NCI-H345 (cell line): Measurements from ENCODE around the gene FAM13A.
A peak's percentile ranks its signal among the peaks of the same experiment; 100 is the strongest.

Experiments used
- DNase-seq: peaks from one replicate; lab custom pipeline; 2025; lab: John Stamatoyannopoulos, UW

The FAM13A gene

DNA sequence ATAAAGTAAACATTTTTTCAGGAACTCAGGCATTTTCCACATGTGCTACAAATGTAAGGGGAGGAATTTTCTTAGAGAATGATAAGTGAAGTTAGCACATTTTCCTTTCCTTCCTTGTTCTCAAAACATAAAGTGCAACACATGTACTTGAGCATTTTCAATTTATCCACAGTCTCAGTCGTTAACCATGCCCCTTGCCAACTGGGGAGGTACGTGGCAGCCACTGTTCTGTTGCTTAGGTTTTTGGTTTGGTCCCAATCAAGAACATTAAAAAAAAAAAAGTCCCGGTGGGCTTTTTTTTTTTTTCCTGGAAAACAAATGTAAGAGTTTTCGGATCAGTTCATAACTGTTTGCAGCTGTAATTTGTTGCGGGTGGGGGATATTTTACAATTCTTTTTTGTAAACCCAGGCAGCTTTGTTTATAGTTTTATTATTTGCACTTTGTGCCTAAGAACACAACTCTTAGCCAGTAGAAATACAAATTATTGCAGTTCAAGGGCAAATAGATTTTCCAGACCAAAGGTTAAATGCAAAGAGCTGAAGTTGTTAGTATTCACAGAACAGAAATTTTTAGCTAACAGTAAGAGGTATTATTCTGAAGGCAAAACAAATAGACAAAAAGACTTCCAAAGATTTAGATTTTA, 247.3 kb downstream of the FAM13A start:
- DNase-seq = no peak

DNA sequence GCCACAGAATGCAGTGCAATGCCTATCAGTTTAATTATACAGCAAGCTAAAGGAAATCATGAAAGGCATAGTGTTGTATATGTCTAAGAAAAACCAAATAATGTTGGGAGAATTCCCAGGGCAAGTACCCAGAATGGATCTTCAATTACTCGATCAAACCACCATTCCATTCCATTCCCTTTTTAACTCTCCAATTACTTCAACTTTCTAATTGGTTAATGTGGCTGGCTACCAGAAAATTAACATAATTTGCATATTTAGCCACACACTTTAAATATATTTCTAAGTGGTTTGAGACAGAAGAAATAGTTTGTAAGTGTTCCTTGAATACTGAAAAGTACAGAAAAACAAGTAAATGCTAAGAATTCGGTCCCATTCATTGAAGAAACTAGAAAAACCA, 247.9 kb downstream of the FAM13A start:
- DNase-seq = no peak

DNA sequence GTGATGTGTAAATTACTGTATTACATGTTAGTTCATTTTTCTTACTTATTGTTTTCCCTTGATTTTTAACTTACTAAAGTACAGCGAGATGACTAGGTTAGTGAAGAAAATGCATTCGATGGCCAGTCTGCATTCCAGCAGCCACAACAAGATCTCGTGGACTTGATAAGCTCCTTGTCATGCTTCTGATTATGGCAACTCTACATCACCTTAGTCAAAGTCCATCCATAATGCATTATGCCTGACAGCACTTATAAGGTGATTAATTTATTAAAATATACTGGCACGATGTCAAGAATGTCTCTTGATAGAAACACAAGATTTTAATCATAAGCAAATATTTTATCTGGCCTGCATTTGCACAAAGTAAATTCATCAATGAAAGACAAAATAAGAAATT, 249.5 kb downstream of the FAM13A start:
- DNase-seq = no peak

DNA sequence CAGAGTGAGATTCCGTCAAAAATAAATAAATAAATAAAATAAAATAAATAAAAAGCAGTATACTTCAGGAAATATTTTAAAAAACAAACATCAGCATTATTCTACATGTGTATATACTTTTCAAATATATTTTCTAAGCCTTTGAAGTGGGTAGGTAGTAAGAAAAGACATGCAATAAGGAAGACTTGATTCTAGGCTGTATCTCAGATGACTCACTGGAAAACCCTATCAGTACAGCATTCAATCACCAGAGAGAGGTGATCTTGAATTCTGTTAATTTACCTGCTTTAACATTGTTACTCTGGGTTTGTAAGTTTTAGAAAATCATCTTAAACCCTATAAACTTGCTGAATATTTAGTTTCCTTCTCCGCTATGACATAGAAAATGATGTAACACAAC, 252.8 kb downstream of the FAM13A start:
- DNase-seq = no peak

DNA sequence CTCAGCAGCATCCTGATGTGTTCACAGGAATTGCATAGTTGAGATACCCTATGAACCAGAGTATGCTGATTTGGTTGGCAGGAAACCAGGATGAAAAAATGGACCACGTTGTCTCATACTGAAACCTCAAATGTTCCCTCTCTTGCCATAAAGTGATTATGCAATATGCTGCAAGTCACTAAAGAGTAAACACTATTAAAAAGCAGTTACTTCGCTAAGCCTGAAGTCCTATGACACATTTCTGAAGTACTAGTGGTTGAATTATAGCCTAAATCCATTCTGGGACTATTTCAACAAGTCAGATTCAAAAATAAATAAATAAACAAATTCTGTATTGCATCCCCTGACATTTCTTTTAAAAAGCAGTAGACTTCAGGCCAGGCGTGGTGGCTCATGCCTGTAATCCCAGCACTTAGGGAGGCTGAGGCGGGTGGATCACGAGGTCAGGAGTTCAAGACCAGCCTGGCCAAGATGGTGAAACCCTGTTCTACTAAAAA, 253.3 kb downstream of the FAM13A start:
- no peak for DNase-seq

DNA sequence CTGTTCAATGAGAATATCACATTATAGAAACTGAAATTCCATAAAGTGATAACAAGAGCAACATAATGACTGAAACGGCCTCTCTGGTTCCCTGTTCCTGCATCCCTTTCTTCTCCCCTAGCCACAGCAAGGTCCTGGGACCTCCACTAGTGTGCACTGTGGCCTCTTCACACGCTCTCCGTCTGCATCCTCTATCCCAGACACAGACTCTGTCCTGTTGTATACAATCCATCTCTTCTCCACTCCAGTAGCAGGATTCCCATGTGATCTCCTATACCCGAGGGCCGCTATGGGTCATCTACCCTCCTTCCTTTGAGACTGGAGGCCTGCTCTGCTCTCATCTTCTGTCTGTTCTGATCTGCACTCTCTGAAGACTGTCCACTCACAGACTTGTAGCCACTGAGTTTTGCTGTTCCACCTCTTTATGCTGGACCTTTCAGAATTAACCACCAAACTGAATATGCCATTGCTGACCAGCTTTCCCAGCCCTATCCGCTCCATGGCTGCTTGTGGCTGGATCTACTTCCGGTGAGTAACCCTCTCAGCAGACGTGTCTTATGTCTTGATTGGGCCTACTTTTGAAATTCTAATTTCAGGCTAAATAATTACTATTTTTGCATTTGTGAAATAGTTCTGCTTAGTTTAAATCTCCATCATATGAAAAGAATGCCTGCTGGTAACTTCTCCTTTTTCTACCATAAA, 254.2 kb downstream of the FAM13A start:
- DNase-seq = no peak

DNA sequence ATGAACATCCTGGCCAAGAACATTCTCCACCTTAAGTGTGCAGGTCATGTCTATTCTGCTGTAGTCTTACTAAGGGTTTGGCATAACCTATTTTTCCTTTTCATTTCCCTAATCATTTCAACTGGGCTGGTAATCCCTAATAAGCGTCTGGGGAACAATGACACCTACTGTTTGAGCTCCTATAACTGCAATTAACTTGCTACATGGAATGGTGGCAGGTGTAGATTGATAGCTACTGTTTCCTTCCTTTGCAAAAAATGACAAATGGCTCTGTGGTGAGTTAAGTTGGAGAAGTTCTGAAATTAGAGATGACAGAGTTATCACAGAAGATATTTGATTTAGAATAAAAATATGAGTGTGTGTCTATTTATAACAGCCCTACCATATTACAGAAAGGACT, 254.8 kb downstream of the FAM13A start:
- DNase-seq = no peak

DNA sequence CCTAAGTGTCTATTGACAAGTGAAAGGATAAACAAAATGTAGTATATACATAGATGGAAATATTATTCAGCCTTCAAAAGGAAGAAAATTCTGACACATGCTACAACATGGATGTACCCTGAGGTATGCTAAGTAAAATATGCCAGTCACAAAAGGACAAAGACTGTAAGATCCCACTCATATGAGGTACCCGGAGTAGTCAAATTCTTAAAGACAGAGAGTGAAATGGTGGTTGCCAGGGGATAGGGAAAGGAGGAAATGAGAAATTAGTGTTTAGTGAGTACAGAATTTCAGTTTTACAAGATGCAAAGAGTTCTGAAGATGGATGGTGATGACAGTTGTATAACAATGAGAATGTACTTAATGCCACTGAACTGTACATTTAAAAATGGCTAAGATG, 257.1 kb downstream of the FAM13A start:
- no peak for DNase-seq

DNA sequence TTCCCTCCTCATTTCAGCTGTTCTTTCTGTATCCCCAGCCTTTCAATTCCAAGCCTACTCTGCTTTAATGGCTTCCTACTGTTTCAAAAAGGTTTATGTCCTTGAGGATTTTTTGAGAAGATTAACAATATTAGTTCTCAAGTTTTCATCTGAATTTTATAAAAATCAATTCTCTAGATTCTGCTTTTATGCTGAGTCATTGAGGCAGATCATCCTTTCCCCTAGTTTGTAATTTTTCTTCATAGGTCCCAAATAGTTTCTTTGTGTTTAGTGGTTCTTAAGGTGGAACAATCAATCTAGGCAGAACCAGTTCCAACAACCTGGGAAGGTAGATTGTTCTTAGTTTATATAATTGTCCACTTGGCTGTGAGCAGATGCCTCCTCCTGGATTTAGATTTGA, 259.3 kb downstream of the FAM13A start:
- no peak for DNase-seq

DNA sequence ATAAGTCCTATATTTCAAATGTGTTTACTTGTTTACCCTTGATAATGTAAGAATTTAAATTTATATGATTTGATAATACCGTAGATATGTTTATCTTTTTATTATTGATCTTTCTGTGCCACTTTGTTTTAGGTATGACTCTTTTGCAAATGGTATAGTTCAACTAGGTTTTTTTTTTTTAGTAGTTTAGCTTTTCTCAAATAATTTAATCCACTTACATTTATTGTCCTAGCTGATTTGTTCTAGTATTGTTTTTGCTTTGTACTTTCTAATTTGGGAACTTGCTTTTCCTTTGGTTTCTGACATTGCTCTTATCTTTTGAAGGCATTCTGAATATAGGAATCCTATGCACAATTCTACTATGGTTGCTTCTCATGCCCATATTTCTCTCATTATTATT, 260.4 kb downstream of the FAM13A start:
- no peak for DNase-seq

DNA sequence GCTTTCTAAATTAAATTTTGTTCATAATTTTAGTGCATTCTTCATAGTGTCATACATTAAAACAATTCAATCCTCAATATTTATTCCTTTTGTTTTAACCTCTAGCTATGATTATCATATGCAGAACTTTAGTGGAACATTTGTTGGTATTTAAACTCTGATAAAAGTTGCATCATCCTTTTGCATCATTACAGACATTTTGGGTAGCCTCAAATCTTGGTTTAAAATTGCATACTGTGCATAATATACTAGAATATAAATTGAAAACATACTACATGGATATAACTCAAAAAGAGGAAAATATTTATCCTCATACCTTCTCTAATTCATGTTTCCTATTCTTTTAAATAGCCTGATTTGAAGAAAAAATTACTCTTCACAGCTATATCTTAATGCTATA, 262.0 kb downstream of the FAM13A start:
- no peak for DNase-seq

DNA sequence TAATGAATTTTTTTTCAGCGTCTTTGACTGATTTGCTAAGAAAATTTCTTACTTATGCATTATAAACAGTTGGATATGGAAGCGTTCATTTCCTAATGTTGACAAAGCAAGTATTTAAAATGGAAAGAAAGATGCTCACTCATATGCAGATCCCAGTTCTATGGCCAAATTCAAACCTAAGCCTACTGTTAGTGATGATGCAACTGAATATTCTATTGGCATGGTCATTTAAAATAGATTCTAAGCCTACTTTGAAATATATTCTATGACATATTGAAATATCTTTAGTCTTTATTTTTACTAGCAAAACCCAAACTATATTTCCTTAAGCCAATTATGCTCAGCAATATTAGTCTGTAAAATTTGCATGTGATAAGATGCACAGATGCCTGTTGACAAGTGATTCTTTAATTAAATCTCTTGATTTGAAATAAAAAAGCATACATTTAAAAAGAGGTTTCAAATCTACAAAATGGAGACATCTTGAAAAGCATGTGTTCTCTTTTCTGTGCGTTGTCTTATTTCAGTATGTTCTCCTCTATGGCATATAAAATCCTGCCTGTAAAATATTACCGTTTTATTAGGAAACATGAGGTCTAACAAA, 262.8 kb downstream of the FAM13A start:
- no peak for DNase-seq

DNA sequence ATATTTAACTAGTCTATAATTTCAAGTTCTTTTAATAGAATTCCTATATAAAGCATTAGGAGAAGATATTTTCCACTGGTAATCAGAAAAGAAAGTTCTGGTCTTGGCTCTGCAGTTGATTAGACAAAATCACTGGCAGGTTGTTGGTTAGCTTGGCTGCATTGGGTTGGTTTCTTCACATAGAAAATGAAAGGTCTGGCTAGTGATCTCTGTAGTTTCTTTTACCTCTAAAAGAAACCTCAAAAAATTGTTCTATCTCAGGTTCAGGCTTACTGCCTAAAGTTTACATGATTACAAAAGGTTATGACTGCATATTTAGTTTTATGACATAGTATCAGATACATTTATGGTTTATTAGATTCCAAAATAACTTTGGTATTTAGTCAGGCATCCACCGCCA, 263.5 kb downstream of the FAM13A start:
- DNase-seq = no peak

DNA sequence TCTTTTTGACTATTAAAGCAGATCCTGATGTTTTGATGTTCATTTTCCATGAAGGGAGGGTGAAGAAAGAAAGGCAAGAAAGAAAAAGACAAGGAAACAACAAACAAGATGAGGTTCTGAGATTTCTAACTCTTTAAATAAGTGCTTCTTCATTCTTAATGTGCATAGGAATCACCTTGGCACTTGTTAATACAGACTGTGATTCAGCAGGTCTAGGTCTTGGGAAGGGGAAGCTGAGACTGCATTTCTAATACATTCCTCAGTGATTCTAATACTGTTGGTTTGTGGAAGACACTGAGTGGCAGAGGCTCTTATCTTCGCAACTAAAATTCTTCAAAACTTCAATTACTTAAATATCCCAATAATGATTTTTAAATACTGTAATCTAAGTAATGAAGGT, 264.2 kb downstream of the FAM13A start:
- DNase-seq = no peak

DNA sequence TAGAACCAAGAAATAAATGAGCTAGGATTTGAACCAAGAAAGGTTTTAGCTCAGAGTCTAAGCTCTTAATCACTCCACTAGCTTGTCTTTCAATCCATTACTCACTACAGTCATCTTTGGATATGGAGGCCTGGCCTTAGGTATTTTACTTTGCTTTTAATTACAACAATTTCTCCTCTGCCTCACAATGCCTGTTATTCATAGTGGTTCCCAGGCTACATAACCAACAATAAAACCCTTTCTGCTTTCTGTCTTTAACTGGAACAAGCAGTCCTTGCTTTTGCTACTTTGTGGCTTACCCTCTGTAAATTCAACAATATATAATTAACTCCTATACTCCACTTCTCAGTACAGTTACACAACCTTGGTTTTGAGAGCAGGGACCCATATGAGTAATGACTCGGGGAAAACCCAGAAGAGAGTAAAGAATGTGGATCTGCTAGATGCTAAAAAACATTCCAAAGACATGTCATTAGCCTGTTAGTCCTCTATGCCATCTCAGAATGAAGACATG, 264.7 kb downstream of the FAM13A start:
- DNase-seq = no peak

DNA sequence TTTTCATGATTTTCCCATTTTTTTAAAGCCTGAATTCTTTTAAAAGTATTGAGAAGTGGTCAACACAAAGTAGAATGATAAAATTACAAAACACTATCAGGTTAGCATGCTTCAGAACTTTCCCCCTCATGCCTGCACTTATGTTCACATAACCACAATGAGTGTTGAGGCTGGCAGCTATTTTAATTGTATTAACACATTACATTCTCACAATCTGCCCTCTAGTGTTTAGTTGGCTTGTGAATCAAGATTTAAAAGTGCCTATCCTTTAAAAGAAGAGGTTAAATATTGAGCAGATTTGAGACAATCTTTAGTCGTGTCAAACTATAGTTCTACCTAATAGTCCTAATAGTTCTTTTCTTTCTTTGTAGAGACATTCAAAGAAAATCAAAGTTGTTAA, 265.7 kb downstream of the FAM13A start:
- DNase-seq = peak; percentile 26

DNA sequence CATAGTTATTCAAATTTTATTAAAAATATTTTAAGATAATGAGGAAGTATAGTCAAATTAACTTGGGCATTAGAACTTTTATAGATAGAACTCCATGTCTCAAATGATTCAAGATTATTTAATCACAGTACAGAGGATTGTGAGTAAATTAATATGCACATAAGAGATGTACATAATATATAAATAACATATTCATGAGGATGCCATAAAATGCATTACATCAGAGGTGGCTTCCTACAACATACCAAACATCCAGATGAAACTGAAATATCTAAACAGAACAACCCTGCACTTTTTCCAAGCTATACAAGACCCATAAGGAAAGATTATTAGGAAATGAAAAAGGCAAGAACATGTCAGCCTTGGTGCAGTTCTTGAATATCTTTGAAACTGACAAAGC, 268.1 kb downstream of the FAM13A start:
- no peak for DNase-seq

DNA sequence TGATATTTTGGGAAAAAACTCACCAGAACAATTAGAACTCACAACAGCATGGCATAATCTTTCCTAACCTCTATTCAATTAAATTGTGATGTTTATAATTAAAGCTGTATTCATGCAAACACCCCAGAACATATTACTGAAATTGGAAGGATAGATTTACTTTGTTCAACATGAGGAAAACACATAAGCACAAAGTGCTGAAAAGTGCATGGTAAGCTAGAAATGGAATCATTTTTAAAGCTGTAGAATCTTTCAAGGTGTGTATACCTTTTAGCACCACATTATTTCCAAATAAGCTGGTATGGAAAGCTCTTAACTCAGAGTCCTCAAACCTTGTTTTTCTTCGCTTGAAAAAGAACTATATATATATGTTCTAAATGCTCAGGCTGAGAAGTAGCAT, 268.6 kb downstream of the FAM13A start:
- no peak for DNase-seq

DNA sequence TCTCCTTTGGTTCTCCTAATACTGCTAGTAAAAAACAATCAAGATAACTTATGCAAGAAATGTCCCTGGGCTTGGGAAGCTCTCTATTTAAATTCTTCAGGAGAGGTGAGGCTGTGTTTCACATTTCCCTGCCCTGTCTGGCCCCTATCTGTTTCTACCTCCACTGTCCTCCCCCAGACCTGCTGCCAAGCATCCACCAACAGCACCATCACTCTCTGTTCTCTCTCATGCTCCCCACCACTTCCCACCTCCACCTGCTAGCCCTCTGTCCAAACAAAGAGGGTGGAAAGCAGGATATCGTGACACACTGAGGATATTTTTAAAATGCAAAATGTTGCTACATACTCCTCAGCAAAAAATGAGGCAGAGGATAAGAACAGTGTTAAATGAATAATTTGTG, 271.0 kb downstream of the FAM13A start:
- DNase-seq = no peak

DNA sequence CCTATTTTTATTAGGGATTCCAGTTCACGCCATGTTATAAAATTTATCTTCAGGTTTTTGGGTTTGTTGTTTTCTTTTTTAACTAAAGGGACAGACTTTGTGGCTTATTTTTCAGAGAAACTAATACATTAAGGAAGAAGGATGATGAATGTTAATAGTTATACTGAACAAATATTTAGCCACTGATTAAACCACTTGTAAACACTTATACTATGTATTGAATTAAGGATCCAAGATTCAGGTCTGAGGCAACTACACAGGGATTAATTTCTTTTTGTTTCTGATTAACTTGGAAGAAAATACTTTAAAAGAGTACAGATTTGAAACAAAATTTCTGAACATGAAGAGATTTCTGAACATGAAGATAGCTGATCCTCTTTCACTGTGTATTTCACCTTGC, 276.6 kb downstream of the FAM13A start:
- DNase-seq = no peak

DNA sequence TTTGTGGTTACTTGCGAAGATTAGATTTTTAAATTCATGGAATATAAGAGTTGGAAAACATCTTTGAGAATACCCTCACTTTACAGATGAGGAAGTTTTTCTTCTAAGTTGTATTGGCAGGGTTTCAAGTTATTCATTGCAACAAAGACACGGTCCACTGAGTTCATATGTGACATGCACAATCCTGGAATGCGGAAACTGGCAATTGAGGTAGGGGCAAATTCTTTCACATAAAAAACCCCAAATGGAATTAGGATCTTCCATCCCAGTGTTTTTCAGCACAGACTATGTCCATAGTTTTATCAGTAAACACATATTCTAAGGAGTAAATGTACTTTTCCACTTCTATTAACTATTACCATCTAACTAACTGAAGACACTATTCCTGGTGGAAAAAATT, 277.6 kb downstream of the FAM13A start:
- DNase-seq = no peak

DNA sequence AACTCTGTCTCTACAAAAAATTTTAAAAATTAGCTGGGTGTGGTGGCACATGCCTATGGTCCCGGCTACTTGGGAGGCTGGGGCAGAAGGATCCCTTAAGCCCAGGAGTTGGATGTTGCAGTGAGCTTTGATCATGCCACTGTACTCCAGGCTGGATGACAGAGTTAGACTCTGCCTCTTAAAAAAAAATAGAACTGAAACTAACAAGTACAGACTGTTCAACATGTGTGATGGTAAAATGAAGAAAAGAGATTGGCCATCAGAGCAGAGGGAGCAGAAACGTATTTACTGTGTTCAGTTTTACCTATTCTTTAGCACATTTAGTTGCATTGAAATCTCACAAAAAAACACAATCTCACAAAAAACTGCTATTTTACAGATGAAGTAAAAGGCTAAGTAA, 281.5 kb downstream of the FAM13A start:
- DNase-seq = no peak

DNA sequence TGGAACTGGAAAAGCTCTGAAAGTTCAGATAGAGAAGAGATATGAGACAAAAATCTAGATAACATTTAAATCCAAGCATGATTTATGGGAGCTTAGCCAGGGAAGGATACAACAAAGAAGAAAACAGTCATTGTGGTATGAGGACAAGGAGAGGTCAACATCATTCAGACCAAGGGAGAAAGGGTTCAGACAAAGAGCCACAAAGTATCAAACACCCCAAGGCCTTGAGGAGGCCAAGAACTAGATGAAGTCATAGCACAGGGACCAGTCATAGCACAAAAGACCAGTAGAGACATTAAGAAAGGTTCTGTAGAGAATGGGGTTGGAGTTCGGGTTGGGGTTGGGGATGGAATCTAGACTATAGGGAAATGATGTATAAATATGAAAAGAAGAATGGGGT, 282.0 kb downstream of the FAM13A start:
- no peak for DNase-seq
